GM12874 (cell line): ENCODE data around the gene HECW1.

Source experiments
- TF ChIP-seq, protein P1 (sequence below): IDR thresholded peaks from 2 replicates; pipeline ENCODE4 v1.5.1; 2011; ENCODE audit warnings: low read depth, mild to moderate bottlenecking, control low read depth, low read length, moderate library complexity; ENCODE audit not compliant: insufficient read depth

Gene HECW1

DNA sequence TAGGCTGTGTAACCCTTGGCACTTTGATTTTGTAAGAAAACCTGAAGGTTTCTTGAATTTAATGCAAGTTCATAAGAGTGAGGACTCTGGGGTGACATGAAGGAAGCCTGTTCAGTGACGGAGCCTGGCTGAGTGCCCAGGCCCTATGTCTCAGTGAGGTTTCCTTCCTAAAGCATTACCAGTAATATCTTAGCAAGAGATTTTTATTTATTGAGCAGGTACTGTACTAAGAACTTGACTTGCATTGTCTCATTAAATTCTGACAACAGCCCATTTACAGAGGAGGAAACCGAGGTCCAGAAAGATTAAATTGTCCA lies 197.2 kb downstream of the HECW1 start:
- TF ChIP-seq, protein P1, sequence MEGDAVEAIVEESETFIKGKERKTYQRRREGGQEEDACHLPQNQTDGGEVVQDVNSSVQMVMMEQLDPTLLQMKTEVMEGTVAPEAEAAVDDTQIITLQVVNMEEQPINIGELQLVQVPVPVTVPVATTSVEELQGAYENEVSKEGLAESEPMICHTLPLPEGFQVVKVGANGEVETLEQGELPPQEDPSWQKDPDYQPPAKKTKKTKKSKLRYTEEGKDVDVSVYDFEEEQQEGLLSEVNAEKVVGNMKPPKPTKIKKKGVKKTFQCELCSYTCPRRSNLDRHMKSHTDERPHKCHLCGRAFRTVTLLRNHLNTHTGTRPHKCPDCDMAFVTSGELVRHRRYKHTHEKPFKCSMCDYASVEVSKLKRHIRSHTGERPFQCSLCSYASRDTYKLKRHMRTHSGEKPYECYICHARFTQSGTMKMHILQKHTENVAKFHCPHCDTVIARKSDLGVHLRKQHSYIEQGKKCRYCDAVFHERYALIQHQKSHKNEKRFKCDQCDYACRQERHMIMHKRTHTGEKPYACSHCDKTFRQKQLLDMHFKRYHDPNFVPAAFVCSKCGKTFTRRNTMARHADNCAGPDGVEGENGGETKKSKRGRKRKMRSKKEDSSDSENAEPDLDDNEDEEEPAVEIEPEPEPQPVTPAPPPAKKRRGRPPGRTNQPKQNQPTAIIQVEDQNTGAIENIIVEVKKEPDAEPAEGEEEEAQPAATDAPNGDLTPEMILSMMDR: no peak

DNA sequence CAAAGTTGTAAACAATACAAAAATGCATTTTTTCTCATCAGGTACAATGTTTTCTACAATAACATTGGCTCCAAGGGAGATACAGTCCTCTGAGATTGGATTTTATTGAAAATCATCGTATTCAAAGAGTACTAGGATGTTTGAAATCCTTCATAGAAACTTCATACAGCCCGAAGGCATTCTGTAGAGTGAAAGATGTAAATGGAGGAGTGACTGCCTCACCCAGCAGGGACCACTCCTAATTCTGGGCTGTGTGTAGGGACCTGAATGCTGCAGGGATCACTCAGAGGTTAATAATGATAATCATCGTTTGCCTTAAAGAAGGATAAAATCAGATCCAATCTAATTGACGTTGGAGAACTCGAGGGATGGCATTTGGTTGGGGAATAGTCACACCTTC lies 198.6 kb downstream of the HECW1 start:
- TF ChIP-seq, protein P1: no peak

DNA sequence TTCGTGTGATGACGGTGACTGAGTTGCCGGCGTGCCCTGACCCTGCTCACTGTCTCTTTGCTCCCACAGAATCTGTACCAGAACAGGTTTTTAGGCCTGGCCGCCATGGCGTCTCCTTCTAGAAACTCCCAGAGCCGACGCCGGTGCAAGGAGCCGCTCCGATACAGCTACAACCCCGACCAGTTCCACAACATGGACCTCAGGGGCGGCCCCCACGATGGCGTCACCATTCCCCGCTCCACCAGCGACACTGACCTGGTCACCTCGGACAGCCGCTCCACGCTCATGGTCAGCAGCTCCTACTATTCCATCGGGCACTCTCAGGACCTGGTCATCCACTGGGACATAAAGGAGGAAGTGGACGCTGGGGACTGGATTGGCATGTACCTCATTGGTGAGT lies 199.2 kb downstream of the HECW1 start:
- TF ChIP-seq, protein P1: no peak

DNA sequence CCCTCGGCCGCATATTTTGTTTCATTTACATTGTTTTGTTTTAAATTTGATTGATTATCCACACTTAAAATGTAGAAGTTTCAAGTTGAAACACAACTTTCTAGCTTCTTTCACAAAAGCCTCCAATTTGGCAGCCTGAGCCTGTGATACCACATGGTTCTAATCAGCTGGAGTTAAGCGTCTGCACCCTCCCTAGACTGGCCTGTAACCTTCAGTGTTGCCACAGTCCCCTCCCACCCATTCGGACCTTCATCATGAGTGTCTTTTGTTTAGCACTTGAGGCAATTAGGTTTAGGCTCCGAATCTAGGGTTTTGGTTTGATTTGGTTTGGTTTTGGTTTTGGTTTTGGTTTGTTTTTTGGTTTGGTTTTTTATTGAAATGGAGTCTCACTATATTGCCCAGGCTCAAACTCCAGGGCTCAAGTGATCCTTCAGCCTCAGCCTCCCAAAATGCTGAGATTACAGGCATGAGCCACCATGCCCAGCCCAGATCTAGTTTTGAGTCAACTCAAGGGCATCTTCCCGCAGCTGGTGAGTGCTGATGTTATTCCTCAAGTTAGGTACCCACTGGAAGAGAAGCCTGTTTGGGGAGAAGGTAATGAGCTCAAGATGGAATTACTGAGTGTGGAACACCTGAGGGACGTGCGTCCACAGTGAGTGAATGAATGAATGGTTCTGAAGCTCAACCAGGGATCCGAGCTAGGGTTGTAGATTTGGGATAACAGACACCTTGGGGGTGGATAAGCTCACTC lies 201.4 kb downstream of the HECW1 start:
- TF ChIP-seq, protein P1: no peak

DNA sequence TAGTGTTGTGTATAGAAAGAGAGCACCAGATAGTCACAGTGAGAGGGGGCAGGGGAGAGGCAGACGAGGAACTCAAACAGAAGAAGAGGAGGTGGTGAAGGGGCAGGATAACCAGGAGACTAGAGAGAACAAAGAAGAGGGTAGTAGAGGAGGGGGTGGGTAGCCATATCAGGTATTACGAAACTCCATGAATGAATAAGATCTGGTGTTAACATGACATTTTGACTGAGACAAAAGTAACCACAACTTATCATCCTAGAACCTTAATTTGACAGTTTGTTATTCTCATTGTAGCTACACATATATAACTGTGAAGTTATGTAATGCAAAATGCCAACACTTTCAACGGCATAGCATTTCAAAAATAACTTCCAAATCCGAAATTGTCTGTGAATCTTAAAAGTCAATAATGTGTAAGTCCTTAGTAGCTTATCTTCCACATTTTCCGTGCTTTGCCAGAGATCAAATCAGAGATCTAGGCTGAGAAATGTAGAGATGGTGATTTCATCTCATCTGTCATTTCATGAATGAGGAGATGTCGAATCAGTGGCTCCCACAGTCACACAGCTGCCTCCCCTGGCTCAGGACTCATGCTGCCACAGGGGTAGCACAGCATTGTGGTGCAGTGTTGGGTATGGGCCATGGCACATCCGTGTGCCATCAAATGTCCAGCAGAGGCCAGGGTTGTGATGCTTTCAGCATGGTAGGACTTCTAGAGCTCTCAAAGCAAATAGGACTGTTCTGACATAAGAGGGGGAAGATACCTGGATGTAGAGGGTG lies 202.1 kb downstream of the HECW1 start:
- TF ChIP-seq, protein P1: no peak

DNA sequence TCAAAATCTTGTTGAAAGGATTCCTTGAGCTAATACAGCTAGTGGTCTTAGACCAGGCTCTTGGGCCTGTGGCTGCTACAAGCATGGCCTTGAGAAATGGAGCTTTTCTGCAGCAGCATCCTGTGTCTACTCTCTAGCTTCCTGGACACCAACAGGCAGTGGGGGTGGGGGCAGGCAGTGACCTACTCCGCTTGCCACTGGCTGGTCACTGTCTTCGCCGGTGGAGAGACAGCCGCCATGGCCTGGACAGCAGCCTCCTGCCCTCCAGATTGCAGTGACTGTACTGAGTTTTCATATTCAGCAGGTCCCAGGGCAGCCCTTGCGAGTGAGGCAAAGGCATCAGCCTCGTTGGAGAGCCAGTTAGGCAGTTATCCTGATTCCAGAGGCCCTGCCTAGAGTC lies 204.6 kb downstream of the HECW1 start:
- TF ChIP-seq, protein P1: no peak

DNA sequence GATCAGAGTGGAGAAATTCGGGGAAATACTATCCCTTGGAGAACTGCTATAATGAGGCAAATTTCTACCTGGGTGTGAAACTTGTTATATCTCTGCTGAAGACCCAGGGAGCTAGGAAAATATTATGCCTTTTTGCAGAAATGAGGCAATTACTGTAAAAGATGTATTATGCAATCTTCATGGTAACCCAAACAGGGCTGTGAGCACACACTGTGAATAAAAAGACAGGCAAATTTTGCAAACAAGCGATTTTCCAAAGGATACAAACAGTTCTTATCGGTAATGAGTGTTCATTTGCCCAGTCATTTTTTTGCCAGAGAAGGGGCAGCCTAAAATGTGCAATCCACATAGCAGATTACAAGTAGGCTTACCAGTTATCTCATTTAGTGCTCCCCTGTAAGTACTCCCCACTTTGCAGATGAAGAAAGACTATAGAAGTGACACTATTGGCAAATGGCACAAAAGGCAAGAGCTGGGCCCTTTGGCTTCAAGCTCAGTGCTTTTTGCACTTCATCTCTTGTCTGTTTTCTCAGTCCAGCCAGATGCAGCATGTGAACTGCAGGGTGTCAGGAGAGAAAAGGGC lies 205.8 kb downstream of the HECW1 start:
- TF ChIP-seq, protein P1: no peak
